Panc1 (cell line): ENCODE measurements around the gene CCDC40. TPM values are rescaled to one million over a fixed set of nuclear protein-coding genes. Genes with fewer than 3 reads are reported as not detected.

Experiments used
- ATAC-seq: fragments of 200-7000 bp; cut with Tn5 transposase; 2 replicates; pipeline ENCODE4 v1.9.1; 2020; ENCODE audit warnings: mild to moderate bottlenecking, moderate library complexity
- BruUV-seq: library from RNA; stranded (reverse); fragments of 400-500 nt; replicated peaks from 2 replicates; lab custom pipeline; 2021; lab: Mats Ljungman, UMichigan
- CTCF ChIA-PET: fragments of 300-600 bp; sonication (Branson Sonifier 250); formaldehyde crosslinking; loops from one replicate; lab custom pipeline; 2022; ENCODE audit warnings: antibody characterized with exemption; lab: Charles Lee
- POLR2A ChIA-PET: fragments of 300-600 bp; sonication (Branson Sonifier 250); formaldehyde crosslinking; loops from one replicate; lab custom pipeline; 2022; ENCODE audit warnings: antibody characterized with exemption; lab: Charles Lee
- DNase-seq: peaks from one replicate; pipeline ENCODE4 v3.0.0-alpha.2; 2010; ENCODE audit warnings: low read depth, low spot score
- H3K27ac ChIP-seq: 2 replicates; pipeline ENCODE4 v1.5.1; 2011; ENCODE audit warnings: mild to moderate bottlenecking, low read length, inconsistent platforms
- H3K27me3 ChIP-seq: fragments of 200-500 bp; sonication (Bioruptor generic); 2 replicates; pipeline ENCODE4 v1.6.0; 2014; ENCODE audit warnings: low read length, inconsistent platforms; ENCODE audit not compliant: control insufficient read depth, insufficient read depth
- H3K36me3 ChIP-seq: fragments of 200-500 bp; sonication (Bioruptor generic); 2 replicates; pipeline ENCODE4 v1.5.1; 2014; ENCODE audit warnings: inconsistent platforms, mild to moderate bottlenecking, low read length, moderate library complexity; ENCODE audit not compliant: control insufficient read depth, insufficient read depth
- H3K4me1 ChIP-seq: 2 replicates; pipeline ENCODE4 v1.5.1; 2011; ENCODE audit warnings: inconsistent platforms, mild to moderate bottlenecking, low read length, moderate library complexity; ENCODE audit not compliant: control insufficient read depth, insufficient read depth
- H3K4me3 ChIP-seq, 2 experiments: 2 replicates each; pipeline ENCODE4 v1.5.1; 2011 to 2012; ENCODE audit warnings: low read depth in 2 of 2, low read length in 2 of 2, mild to moderate bottlenecking in 2 of 2, inconsistent platforms in 1 of 2, moderate library complexity in 1 of 2
- H3K9me3 ChIP-seq: fragments of 200-500 bp; sonication (Bioruptor generic); 2 replicates; pipeline ENCODE4 v1.5.1; 2014; ENCODE audit warnings: low read depth, mild to moderate bottlenecking, inconsistent platforms, low read length, moderate library complexity; ENCODE audit not compliant: control insufficient read depth, insufficient read depth
- SIN3A ChIP-seq: IDR thresholded peaks from 2 replicates; pipeline ENCODE4 v1.6.1; 2012; ENCODE audit warnings: low read depth, mild to moderate bottlenecking, low read length, moderate library complexity, borderline replicate concordance; ENCODE audit not compliant: insufficient read depth
- in situ Hi-C: cut with HindIII; loops from 2 replicates; pipeline ENCODE4 v1.10.0; 2016; ENCODE audit warnings: low sequenced_read_pairs, low pct_unique_long_range_greater_than_20kb
- intact Hi-C: fragments of 100-400 bp; cut with micrococcal nuclease; formaldehyde crosslinking; loops from one replicate; pipeline ENCODE4 v1.10.0; 2022; ENCODE audit not compliant: unreplicated experiment
- total RNA-seq: library from RNA; stranded (reverse); gene quantifications from one replicate; pipeline ENCODE4 v1.2.1, GENCODE V29; 2021; ENCODE audit not compliant: unreplicated experiment
- TF ChIP-seq, protein P1 (sequence below), 2 experiments: IDR thresholded peaks; 2 replicates each; pipeline ENCODE4 v1.6.1; 2011 to 2012; ENCODE audit warnings: low read depth in 2 of 2, control low read depth in 1 of 2, low read length in 1 of 2, mild to moderate bottlenecking in 1 of 2, moderate library complexity in 1 of 2; ENCODE audit not compliant: insufficient read depth in 1 of 2
- TF ChIP-seq, protein P2 (sequence below): fragments of 450-650 bp; IDR thresholded peaks from 2 replicates; pipeline ENCODE4 v1.5.1; 2017; ENCODE audit warnings: mild to moderate bottlenecking

CCDC40 gene
- total RNA-seq, 1 experiment from 2014 or later, result 18.0 TPM

DNA sequence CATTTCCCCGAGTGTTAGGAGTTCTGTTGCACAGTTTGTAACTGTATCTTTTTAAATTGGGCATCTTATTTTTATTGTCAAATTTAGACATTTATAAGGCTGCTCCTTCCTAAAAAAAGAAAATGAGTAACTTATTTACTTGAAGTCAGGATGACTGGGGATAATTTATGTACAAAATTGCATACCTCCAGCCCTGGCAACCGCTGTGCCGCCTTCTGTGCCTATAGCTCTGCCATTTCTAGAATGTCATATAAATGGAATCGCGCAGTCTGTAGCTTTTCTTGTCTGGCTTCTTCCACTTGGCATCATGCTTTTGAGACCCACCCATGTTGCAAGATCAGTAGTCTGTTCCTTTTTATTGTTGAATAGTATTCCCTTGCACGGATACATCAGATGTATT is 36.0 kb downstream of the CCDC40 start:
- H3K4me1 ChIP-seq, result peaks cover 27% of the 10 kb centered on the region
- intact Hi-C loops, result no loop called here
- H3K36me3 ChIP-seq, result no peaks in the 10 kb centered on the region
- no peak overlapping the region for H3K27ac ChIP-seq
- CTCF ChIA-PET, result no interaction called here
- in situ Hi-C loops, result no loop called here
- no peak for ATAC-seq
- no TSS peak for BruUV-seq
- POLR2A ChIA-PET, result no interaction called here
- no peaks in the 10 kb centered on the region for H3K27me3 ChIP-seq
- TF ChIP-seq, protein P1, sequence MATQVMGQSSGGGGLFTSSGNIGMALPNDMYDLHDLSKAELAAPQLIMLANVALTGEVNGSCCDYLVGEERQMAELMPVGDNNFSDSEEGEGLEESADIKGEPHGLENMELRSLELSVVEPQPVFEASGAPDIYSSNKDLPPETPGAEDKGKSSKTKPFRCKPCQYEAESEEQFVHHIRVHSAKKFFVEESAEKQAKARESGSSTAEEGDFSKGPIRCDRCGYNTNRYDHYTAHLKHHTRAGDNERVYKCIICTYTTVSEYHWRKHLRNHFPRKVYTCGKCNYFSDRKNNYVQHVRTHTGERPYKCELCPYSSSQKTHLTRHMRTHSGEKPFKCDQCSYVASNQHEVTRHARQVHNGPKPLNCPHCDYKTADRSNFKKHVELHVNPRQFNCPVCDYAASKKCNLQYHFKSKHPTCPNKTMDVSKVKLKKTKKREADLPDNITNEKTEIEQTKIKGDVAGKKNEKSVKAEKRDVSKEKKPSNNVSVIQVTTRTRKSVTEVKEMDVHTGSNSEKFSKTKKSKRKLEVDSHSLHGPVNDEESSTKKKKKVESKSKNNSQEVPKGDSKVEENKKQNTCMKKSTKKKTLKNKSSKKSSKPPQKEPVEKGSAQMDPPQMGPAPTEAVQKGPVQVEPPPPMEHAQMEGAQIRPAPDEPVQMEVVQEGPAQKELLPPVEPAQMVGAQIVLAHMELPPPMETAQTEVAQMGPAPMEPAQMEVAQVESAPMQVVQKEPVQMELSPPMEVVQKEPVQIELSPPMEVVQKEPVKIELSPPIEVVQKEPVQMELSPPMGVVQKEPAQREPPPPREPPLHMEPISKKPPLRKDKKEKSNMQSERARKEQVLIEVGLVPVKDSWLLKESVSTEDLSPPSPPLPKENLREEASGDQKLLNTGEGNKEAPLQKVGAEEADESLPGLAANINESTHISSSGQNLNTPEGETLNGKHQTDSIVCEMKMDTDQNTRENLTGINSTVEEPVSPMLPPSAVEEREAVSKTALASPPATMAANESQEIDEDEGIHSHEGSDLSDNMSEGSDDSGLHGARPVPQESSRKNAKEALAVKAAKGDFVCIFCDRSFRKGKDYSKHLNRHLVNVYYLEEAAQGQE (IDR thresholded peaks at IDR 0.05; ENCODE audit: insufficient read depth in 1 of 2, low read depth in 2 of 2, low read length in 1 of 2), result no peak
- TF ChIP-seq, protein P2, sequence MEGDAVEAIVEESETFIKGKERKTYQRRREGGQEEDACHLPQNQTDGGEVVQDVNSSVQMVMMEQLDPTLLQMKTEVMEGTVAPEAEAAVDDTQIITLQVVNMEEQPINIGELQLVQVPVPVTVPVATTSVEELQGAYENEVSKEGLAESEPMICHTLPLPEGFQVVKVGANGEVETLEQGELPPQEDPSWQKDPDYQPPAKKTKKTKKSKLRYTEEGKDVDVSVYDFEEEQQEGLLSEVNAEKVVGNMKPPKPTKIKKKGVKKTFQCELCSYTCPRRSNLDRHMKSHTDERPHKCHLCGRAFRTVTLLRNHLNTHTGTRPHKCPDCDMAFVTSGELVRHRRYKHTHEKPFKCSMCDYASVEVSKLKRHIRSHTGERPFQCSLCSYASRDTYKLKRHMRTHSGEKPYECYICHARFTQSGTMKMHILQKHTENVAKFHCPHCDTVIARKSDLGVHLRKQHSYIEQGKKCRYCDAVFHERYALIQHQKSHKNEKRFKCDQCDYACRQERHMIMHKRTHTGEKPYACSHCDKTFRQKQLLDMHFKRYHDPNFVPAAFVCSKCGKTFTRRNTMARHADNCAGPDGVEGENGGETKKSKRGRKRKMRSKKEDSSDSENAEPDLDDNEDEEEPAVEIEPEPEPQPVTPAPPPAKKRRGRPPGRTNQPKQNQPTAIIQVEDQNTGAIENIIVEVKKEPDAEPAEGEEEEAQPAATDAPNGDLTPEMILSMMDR, result no peak
- H3K4me3 ChIP-seq, result no peak overlapping the region
- no peak for DNase-seq
- no peaks in the 10 kb centered on the region for H3K9me3 ChIP-seq

DNA sequence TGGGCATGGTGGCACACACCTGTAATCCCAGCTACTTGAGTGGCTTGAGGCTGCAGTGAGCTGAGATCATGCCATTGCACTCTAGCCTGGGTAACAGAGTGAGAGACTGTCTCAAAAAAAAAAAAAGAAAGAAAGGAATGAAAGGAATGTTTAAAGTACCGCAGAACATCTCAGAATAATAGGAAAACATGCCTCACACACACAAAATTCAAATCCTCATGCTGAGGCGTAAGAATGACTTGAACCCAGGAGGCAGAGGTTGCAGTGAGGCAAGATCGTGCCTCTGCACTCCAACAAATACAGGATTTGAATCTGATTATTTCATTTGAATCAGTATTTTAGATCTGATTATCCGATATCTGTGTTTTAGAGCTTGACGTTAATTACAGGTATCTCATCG is 43.6 kb downstream of the CCDC40 start:
- no peak overlapping the region for H3K4me3 ChIP-seq
- ChIA-PET CTCF (no interaction called here), POLR2A (no interaction called here)
- no TSS peak for BruUV-seq
- DNase-seq, result no peak
- in situ Hi-C loops, result no loop called here
- H3K9me3 ChIP-seq, result no peaks in the 10 kb centered on the region
- ATAC-seq, result no peak
- H3K27me3 ChIP-seq, result no peaks in the 10 kb centered on the region
- H3K36me3 ChIP-seq, result no peaks in the 10 kb centered on the region
- H3K27ac ChIP-seq, result no peak overlapping the region
- TF ChIP-seq, protein P1 (IDR thresholded peaks at IDR 0.05; ENCODE audit: insufficient read depth in 1 of 2, low read depth in 2 of 2, low read length in 1 of 2), result no peak
- no peak for TF ChIP-seq SIN3A
- H3K4me1 ChIP-seq, result 0 out of 2 replicates have a peak, but pooled peaks cover 6% of the 10 kb centered on the region
- intact Hi-C loops, result loop anchor here (5.0 kb wide), 1 partner anchor 73 kb away; no protein-coding TSS in a partner anchor
